D721Med (cell line): Measurements from ENCODE around the gene CLRN3.

Experiments used
- DNase-seq: peaks from one replicate; pipeline ENCODE4 v3.0.0; 2011; ENCODE audit warnings: low spot score; ENCODE audit not compliant: insufficient read length
- FAIRE-seq: peaks from 2 replicates; lab custom pipeline; 2011; peaks lifted over from hg19 to GRCh38; lab: Jason Lieb, UNC
- TF ChIP-seq, protein P1 (sequence below): IDR thresholded peaks from 2 replicates; pipeline ENCODE4 v1.5.1; 2012; ENCODE audit warnings: mild to moderate bottlenecking, control low read depth; ENCODE audit not compliant: insufficient read depth; ENCODE audit errors: missing control alignments

Gene CLRN3

DNA sequence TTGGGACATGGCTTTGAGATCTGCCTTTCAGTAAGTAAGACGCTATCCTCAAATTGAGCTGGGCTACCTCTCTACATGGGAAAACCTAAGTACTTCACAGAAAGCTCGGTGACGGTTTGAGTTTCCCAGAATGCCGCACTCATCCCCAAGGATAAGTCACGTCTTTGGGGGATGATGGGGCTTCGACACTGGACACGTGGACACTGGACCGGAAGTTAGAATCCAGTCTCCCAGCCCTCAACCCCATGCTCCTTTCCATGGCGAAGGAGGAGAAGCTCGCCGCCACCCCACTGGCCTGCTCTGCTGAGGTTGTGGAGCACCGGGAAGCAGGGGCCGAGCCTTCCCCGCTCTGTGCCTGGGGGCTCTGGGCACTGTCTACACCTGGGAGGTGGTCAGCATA is 41.6 kb upstream of the CLRN3 start:
- DNase-seq (no peak), FAIRE-seq (no peak)
- TF ChIP-seq, protein P1, sequence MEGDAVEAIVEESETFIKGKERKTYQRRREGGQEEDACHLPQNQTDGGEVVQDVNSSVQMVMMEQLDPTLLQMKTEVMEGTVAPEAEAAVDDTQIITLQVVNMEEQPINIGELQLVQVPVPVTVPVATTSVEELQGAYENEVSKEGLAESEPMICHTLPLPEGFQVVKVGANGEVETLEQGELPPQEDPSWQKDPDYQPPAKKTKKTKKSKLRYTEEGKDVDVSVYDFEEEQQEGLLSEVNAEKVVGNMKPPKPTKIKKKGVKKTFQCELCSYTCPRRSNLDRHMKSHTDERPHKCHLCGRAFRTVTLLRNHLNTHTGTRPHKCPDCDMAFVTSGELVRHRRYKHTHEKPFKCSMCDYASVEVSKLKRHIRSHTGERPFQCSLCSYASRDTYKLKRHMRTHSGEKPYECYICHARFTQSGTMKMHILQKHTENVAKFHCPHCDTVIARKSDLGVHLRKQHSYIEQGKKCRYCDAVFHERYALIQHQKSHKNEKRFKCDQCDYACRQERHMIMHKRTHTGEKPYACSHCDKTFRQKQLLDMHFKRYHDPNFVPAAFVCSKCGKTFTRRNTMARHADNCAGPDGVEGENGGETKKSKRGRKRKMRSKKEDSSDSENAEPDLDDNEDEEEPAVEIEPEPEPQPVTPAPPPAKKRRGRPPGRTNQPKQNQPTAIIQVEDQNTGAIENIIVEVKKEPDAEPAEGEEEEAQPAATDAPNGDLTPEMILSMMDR = no peak

DNA sequence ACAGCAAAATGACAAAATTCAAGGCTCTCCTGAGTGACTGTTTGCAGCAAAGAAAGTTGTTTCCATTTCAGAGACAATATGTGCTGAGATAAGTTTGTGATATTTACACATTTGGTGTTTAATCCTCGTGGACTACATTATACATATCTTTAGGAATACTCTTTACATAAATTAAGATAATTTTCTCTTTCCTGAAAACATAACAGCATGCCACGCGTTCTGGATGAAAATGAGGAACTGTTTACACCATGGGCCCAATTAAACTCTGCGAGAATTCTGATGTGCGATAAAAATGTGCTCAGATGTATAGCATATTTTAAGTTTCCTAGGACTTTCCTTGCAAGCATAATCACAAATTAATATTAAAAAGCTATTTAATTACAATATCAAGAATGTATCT is 40.5 kb upstream of the CLRN3 start:
- no peak for FAIRE-seq
- TF ChIP-seq, protein P1 = no peak

DNA sequence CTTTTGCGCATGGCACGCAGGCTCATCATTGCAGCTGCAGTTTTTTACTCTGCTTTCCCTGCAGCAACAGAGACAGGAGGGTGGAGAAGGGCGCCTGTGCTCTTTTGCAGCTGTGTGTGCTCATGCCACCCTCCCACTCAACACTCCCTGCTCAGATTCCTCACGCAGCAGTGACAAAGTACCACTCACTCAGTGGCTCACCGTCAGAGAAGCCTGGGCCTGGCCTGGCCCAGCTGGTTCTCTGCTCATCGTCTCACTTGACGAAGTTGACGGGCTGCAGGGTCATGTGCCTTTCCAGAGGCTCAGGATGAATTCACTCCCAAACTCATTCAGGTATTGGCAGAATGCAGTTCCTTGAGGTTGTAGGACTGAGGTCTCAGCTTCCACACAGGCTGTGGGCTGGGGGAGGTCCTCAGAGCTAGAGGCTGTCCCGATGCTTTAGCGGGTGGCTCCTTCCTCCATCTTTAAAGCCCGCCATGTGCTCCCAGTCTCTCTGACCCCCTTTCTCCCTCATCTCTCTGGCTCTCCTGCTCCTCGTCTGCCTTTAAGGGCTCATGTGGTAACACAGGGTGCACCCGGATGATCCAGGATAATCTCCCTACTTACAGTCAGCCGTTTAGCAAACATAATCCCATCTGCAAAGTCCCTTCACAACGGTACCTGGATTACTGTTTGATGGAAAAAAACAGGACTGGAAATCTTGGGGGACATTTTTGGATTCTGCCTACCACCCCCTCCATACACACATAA is 40.0 kb upstream of the CLRN3 start:
- TF ChIP-seq, protein P1 = no peak
- DNase-seq (no peak), FAIRE-seq (no peak)

More for the DNA sequence above, 40.5 kb upstream of the CLRN3 start:
- no peak for DNase-seq

DNA sequence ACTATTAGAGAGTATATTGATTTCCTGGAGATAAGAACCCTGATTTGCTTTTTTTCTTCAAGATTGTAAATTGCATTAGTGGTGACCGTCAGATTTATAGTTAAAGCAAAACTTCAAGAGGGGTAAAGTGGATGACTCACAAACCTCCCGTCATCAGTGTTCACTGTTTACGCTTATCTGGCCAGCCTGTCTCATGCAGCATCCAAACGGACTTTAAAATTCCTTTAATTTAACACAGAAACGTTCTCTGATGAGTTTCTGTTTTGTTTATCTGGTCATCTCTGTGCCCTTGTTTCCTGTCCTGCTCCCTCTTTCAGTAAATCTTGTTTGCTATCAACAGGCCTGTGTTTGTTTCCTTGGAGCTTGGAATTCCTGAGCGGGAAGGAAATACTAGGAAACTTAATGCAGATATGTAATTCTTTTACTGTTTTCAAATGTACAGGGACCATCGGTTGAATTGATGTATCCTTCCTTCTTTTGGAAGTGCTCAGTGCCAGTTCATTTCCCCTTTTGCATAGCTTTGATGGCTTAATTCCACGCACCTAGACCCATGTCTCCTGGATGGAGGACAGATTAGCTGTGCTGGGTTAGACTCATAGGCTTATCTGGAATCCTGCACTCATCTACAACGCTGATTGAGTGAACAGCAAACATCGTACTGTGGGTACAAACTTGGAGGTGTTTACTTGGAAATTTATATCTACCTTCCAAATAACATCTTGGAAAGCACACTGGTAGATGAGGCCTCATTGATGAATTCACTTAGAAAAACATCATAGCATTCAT is 35.5 kb upstream of the CLRN3 start:
- FAIRE-seq (no peak), DNase-seq (no peak)
- TF ChIP-seq, protein P1 = no peak

DNA sequence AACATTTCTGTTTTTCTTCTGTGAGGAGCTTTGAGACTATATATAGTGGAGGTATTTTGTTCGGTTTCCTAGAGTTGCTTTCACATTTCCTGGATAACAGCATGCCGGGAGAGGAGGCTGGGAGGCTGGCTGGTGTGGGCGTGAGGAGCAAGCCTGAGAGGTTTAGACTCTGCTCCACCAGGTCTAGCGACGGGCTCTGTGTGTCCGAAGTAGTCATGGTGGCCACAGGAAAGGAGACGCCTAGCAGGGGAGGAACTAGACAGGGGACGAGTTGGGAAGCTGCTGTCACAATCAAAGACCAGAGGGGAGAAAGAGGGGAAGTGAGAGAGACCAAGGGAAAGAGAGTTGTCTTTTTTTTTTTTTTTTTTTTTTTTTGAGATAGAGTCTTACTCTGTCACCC is 33.7 kb upstream of the CLRN3 start:
- DNase-seq = no peak

DNA sequence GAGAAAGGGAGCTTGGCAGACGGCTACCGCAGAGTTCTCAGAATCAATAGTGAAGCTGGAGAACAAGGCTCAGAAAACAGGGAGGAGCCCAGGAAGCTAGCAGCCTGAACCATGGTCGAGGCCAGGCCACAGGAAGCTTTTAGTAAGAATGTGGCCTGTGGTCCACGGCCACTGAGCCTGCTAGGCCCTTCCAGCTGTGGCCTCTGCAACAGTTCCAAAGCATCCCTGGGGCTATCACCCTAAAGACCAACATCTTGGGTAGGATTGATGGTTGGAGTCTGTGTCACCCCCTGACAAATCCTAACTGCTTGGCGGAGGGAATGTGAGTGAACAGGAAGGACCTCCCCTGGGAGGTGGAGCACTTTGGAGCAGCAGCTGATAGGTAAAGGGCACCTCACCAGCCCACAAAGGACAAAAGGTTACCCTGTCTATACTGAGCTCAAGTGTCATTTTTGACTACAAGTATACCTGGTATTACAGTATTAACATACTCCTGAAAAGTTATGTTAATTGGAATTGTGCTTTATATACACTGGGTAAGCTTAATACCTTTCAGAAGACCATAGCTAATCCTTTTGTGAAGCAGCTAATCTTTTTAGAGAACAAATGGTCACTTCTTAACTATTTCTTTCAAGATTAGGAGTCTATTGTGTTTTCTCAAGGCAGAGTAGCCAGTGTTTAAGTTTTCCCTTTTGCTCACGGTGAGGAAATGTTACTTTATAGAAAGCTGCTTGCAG is 32.9 kb upstream of the CLRN3 start:
- DNase-seq (no peak), FAIRE-seq (no peak)
- TF ChIP-seq, protein P1 = no peak

More for the DNA sequence above, 33.7 kb upstream of the CLRN3 start:
- TF ChIP-seq, protein P1 = no peak
- FAIRE-seq = no peak
